ENCODE measurements around the gene RIMOC1. TPM values are rescaled to one million over a fixed set of nuclear protein-coding genes. Genes with fewer than 3 reads are reported as not detected.

The RIMOC1 gene
- total RNA-seq, 4 donors from 2014 or later: 14.1 to 19.1 (median 15.0) TPM

DNA sequence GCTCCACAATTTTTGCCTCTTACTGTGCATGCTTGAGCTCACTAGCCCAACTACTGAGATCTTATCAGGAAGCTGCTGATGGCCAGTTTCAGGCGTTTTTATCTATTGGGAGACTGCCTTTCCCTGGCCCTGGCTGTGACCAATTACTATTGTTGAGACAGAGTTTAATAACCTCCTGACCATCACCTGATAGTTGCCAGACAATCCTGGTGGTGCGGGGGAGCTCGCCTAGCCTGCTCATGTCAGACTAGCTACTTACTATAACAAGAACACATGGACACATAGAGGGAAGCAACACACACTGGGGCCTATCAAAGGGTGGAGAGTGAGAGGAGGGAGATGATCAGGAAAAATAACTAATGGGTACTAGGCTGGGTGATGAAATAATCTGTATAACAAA, 20.9 kb upstream of the RIMOC1 start:
- H3K4me3 ChIP-seq (ENCODE audit: low read depth, poor library complexity, severe bottlenecking): no peak overlapping the region
- intact Hi-C loops (cut with DNase I; ENCODE audit: low total_unique reads): no loop called here
- no peak for DNase-seq (ENCODE audit: low spot score in 2 of 2)
- 82 to 87% methylated on average over 3 of the region's 3 CpGs for WGBS, 2 donors
- TF ChIP-seq, protein P1, sequence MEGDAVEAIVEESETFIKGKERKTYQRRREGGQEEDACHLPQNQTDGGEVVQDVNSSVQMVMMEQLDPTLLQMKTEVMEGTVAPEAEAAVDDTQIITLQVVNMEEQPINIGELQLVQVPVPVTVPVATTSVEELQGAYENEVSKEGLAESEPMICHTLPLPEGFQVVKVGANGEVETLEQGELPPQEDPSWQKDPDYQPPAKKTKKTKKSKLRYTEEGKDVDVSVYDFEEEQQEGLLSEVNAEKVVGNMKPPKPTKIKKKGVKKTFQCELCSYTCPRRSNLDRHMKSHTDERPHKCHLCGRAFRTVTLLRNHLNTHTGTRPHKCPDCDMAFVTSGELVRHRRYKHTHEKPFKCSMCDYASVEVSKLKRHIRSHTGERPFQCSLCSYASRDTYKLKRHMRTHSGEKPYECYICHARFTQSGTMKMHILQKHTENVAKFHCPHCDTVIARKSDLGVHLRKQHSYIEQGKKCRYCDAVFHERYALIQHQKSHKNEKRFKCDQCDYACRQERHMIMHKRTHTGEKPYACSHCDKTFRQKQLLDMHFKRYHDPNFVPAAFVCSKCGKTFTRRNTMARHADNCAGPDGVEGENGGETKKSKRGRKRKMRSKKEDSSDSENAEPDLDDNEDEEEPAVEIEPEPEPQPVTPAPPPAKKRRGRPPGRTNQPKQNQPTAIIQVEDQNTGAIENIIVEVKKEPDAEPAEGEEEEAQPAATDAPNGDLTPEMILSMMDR (IDR thresholded peaks at IDR 0.05): no peak
- TF ChIP-seq POLR2A (IDR thresholded peaks at IDR 0.05): no peak

GRCh38 chr5:41883936-41884335, 20.2 kb upstream of the RIMOC1 start:
- intact Hi-C loops (cut with DNase I; ENCODE audit: low total_unique reads): no loop called here
- no peak overlapping the region for H3K4me3 ChIP-seq (ENCODE audit: low read depth, poor library complexity, severe bottlenecking)
- no peak for TF ChIP-seq POLR2A (IDR thresholded peaks at IDR 0.05)
- TF ChIP-seq, protein P1 (IDR thresholded peaks at IDR 0.05): no peak
- DNase-seq (ENCODE audit: low spot score in 2 of 2): no peak
- WGBS, 2 donors: 84 to 95% methylated on average over 2 of the region's 2 CpGs

- intact Hi-C loops (cut with DNase I; ENCODE audit: low total_unique reads): no loop called here
- DNase-seq (ENCODE audit: low spot score in 2 of 2): no peak
- TF ChIP-seq, protein P1 (IDR thresholded peaks at IDR 0.05): no peak
- no peak for TF ChIP-seq POLR2A (IDR thresholded peaks at IDR 0.05)
Observed at GRCh38 chr5:41885286-41885685, 18.9 kb upstream of the RIMOC1 start.

GRCh38 chr5:41891066-41891707, 13.0 kb upstream of the RIMOC1 start:
- intact Hi-C loops (cut with DNase I; ENCODE audit: low total_unique reads): no loop called here
- no peak for TF ChIP-seq POLR2A (IDR thresholded peaks at IDR 0.05)
- TF ChIP-seq, protein P1 (IDR thresholded peaks at IDR 0.05): no peak
- WGBS, 2 donors: 57 to 65% methylated on average over 2 of the region's 2 CpGs
- DNase-seq (ENCODE audit: low spot score in 2 of 2): no peak
- H3K4me3 ChIP-seq (ENCODE audit: low read depth, poor library complexity, severe bottlenecking): no peak overlapping the region

More at GRCh38 chr5:41885286-41885685, 18.9 kb upstream of the RIMOC1 start:
- H3K4me3 ChIP-seq (ENCODE audit: low read depth, poor library complexity, severe bottlenecking): no peak overlapping the region

GRCh38 chr5:41892031-41892430, 12.1 kb upstream of the RIMOC1 start:
- no peak for DNase-seq (ENCODE audit: low spot score in 2 of 2)
- intact Hi-C loops (cut with DNase I; ENCODE audit: low total_unique reads): no loop called here
- no peak overlapping the region for H3K4me3 ChIP-seq (ENCODE audit: low read depth, poor library complexity, severe bottlenecking)
- no peak for TF ChIP-seq POLR2A (IDR thresholded peaks at IDR 0.05)
- TF ChIP-seq, protein P1 (IDR thresholded peaks at IDR 0.05): no peak
